ENCODE results near the gene CDH15.

DNA sequence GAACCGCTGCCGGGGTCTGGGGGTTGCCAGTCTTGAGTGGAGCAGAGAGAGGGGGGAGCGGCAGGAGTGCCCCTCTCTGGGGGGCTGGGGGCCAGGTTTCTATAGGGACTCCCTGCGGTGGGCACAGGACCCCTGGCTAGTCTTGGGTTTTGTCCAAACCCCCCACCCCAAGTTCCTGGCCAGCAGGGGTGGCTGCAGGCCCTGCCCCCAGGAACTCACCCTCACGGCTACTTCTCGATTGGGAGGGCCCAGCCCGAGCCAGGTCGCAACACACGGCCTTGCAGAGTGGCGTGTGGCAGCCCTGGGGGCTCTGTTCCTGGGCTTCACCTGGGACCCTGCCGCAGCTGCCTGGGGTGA lies 601 bp downstream of the CDH15 start:
- TF ChIP-seq EP300 (conservative IDR thresholded peaks at IDR 0.05; ENCODE audit: poor library complexity, severe bottlenecking), result no peak
- TF ChIP-seq, protein P1, sequence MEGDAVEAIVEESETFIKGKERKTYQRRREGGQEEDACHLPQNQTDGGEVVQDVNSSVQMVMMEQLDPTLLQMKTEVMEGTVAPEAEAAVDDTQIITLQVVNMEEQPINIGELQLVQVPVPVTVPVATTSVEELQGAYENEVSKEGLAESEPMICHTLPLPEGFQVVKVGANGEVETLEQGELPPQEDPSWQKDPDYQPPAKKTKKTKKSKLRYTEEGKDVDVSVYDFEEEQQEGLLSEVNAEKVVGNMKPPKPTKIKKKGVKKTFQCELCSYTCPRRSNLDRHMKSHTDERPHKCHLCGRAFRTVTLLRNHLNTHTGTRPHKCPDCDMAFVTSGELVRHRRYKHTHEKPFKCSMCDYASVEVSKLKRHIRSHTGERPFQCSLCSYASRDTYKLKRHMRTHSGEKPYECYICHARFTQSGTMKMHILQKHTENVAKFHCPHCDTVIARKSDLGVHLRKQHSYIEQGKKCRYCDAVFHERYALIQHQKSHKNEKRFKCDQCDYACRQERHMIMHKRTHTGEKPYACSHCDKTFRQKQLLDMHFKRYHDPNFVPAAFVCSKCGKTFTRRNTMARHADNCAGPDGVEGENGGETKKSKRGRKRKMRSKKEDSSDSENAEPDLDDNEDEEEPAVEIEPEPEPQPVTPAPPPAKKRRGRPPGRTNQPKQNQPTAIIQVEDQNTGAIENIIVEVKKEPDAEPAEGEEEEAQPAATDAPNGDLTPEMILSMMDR (IDR thresholded peaks at IDR 0.05; ENCODE audit: poor library complexity, severe bottlenecking), result no peak
- TF ChIP-seq SMC3 (conservative IDR thresholded peaks at IDR 0.05; ENCODE audit: poor library complexity), result no peak
- no peak for TF ChIP-seq POLR2AphosphoS5 (IDR thresholded peaks at IDR 0.05)
- no peak for TF ChIP-seq RAD21 (conservative IDR thresholded peaks at IDR 0.05)
- TF ChIP-seq EZH2 (IDR thresholded peaks at IDR 0.05; ENCODE audit: borderline replicate concordance, insufficient read depth, low read length, poor library complexity, severe bottlenecking), result no peak
- no peak for TF ChIP-seq TAF1 (IDR thresholded peaks at IDR 0.05; ENCODE audit: low read depth)
- no peak for TF ChIP-seq MXI1 (conservative IDR thresholded peaks at IDR 0.05; ENCODE audit: poor library complexity, severe bottlenecking)
- TF ChIP-seq, protein P2, sequence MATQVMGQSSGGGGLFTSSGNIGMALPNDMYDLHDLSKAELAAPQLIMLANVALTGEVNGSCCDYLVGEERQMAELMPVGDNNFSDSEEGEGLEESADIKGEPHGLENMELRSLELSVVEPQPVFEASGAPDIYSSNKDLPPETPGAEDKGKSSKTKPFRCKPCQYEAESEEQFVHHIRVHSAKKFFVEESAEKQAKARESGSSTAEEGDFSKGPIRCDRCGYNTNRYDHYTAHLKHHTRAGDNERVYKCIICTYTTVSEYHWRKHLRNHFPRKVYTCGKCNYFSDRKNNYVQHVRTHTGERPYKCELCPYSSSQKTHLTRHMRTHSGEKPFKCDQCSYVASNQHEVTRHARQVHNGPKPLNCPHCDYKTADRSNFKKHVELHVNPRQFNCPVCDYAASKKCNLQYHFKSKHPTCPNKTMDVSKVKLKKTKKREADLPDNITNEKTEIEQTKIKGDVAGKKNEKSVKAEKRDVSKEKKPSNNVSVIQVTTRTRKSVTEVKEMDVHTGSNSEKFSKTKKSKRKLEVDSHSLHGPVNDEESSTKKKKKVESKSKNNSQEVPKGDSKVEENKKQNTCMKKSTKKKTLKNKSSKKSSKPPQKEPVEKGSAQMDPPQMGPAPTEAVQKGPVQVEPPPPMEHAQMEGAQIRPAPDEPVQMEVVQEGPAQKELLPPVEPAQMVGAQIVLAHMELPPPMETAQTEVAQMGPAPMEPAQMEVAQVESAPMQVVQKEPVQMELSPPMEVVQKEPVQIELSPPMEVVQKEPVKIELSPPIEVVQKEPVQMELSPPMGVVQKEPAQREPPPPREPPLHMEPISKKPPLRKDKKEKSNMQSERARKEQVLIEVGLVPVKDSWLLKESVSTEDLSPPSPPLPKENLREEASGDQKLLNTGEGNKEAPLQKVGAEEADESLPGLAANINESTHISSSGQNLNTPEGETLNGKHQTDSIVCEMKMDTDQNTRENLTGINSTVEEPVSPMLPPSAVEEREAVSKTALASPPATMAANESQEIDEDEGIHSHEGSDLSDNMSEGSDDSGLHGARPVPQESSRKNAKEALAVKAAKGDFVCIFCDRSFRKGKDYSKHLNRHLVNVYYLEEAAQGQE (IDR thresholded peaks at IDR 0.05; ENCODE audit: borderline replicate concordance), result no peak

Data from neural cell (in vitro differentiated cells).